Fibroblast of gingiva (primary cell): ENCODE data around the gene YTHDC1.

ENCODE experiments used
- DNase-seq: peaks from one replicate; pipeline ENCODE4 v3.0.0-alpha.2; 2011; ENCODE audit warnings: low read depth

The YTHDC1 gene

DNA sequence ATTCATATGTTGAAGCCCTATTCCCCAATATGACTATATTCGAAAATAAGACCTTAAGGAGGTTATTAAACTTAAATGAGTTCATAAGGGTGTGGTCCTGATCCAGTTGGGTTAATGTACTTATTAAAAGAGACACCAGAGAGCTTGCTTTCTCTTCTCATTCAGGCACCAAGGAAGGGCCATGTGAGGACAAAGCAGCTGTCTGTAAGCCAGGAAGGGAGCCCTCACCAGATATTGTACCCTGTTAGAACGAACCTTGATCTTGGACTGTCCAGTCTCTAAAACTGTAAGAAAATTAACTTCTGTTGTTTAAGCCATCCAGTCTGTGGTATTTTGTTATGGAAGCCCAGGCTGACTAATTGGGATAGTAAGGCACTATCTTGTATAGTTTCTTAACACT lies 9.1 kb upstream of the YTHDC1 start:
- no peak for DNase-seq

DNA sequence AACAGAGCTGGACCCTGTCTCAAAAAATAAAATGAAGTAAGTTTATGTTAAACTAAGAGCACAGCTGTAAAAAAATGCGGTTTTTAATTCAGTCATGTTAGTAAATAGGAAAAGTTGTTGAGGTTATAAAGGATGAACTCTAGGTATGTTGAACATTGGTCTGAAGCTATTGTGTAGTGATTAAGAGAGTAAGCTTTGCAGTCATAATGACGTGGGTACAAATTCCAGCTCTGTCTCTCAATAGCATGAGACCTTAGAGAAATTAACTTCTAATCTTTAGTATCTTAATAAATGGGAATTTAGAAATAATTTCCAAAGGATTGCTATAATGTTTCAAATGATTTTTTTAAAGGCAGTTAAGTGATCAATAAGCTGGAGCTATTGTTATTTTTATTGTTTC lies 2.9 kb upstream of the YTHDC1 start:
- no peak for DNase-seq

DNA sequence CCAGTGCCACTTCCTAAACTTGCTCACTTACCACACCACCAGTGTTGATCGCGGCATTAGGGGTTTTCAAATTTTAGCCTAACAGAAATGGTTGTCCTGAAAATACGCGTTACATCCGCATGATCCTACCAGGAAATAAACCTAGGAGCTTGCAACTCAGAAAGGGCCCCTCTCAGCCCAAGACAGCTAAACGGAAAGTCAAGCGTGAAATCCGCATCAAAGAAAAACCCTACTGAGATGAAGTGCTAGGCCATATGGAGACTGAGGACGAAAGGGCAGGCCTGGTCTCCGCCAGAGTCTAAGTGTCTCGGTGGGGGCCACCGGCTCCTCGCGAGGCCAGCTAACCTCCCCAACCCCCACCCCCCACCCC lies 626 bp downstream of the YTHDC1 start:
- peak; percentile 28 for DNase-seq

DNA sequence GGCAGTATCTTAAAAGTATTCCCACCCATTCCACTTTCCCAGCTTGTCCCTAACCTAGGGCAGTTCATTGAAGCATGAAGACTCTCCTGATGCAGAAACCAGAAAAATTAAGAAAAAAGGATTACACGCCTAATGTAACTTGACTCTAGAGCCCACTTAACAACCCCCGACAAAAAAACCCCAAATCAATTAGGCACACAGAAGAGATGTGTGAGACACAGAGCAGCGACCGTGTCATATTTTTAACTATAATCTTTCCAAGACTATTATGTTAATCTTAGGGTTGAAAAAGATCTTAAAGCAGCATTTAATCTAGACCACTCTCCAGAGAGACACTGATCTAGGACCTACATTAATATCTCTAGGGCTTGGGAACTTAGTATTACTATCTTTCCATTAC lies 1.3 kb downstream of the YTHDC1 start:
- DNase-seq: no peak

DNA sequence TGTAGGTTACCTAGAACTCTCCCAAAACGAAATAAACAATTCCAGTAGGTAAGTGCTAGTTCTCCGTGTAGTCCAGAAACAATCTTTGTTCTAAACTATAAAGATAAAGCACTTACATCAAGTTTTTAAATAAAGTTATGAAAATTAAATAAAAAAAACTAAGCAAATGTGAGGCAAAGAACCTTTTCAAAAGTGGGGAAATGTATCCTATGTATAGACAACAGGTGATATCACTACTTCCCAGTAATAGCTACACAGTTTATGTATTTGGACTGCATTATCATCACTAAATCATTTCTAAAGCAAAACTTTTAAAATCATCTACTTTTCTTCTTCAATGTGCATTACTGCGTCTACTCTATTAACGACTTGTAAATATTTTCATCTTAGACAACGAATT lies 2.0 kb downstream of the YTHDC1 start:
- no peak for DNase-seq

DNA sequence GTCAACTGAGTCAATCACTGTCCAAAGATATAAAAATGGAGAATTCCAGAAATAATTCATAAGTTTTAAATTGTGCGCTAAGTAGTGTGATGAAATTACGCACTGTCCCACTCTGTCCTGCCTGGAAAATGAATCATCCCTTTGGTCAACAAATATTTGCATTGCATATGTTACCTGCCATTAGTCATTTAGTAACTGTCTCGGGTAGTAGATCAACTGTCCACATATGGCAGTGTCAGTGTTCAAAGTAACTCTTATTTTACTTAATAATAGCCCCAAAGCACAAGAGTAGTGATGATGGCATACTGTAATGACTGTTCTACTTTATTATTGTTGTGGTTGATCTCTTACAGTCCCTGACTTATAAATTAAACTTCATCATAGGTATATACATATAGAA lies 3.4 kb downstream of the YTHDC1 start:
- DNase-seq: peak; percentile 1

DNA sequence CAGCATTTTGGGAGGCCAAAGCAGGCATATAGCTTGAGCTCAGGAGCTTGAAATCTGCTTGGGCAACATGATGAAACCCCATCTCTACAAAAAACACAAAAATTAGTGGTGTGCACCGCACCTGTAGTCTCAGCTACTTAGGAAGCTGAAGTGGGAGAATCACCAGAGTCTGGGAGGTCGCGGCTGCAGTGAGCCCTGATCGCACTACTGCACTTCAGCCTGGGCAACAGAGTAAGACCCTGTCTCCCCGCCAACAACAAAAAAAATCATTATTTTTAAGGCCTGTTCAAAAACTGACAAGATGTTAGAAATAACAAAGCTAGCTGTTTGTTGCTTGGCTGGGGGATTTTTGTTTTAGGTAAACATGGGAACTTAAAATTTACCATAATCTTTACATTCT lies 5.1 kb downstream of the YTHDC1 start:
- no peak for DNase-seq

DNA sequence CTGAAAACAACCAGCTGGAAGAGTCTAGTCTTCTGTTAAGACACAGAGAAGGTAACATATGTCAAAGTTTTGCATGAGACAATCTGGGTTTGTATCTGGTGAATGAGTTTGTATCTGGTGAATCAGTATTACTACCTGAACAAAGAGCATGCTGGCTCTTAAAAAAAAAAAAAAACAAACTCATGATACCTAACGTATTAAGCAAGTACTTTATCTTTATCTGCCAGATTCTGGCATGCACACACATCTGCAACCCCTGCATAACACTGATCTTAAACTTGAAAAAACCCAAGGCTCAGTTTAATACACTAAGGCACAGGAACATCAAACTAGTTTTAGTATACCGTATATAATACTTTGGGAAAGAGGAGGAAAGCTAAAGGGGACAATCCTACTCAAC lies 5.8 kb downstream of the YTHDC1 start:
- DNase-seq: no peak

DNA sequence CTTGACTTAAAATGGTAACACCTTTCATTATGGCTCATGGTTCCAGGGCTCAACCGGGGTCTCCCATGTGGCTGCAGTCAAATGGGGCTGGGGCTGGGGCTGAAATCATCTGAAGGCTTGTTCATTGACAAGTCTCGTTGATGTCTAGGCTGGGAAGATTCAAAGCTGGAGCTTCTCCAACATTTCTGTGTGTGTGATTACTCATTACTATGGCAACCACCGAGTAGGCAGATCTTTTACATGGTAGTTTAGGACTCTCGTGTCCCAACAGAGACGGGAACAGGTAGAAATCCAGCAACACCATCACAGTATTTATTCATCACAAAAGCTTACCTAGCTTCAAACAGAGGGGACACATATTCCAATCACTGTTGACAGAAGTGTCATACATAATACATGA lies 7.8 kb downstream of the YTHDC1 start:
- DNase-seq: peak; percentile 63

DNA sequence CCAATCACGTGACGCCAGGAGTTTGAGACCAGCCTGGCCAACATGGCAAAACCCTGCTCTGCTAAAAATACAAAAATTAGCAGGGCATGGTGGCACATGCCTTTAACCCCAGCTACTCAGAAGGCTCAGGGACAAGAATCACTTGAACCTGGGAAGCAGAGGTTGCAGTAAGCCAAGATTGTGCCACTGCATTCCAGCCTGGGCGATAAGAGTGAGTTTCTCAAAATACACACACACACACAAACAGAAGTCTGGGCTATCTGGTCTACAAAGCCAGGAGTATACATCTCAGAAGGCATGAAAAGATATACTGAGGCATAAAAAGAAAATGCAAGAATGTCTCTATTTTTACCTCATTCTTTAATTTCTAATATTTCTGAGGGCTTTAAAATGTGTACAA lies 11.3 kb downstream of the YTHDC1 start:
- no peak for DNase-seq

DNA sequence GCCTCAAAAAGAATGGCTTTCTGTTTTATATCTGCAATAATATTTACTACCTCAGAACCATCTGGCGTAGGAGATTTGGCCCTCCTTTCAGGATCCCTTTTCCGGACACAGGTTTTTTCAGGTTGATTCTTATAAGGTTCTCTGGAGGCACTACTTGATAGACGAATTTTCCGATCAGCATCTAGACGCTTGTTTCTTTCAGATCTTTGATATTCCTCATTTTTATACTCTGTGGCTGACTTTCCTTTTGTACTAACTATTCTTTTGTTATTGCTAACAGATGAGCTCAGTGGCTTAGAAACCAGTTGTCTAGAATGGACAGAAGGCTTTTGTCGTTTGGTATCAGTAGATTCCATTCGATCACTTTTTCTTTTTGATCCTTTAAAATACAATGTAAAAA lies 12.4 kb downstream of the YTHDC1 start:
- no peak for DNase-seq

DNA sequence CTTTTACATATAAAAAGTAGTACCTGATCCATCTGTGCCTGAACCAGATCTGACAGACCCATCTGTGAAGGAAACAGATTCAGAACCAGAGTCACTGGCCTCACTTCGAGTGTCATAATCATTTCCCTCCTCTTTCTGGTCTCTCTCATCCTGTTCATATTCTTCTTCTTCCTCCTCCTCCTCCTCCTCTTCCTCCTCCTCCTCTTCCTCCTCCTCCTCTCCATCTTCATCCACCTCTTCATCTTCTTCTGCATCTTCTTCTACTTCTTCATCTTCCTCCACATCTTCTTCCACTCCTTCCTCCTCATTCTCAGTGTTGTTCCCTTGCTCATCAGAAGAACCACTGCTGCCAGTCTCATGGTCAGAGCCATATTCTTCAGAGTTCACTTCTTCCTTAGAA lies 12.9 kb downstream of the YTHDC1 start:
- DNase-seq: no peak

DNA sequence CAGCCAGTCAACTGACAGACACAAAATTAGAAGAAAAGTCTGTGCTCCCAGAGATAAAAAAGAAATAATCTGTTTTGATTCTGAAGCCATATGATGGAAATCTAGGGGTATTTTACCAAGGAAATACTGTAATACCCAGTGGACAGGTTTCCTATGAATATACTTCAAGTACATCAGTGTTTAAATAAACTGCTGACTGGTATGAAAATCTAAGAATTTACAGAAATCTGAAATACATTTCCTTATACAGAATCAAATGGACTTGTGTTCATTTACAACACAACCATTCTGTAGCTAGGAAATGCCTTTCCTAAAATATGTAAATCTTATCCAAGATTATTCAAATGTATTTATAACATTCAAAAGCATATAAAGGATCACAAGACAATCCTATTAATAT lies 13.4 kb downstream of the YTHDC1 start:
- no peak for DNase-seq

DNA sequence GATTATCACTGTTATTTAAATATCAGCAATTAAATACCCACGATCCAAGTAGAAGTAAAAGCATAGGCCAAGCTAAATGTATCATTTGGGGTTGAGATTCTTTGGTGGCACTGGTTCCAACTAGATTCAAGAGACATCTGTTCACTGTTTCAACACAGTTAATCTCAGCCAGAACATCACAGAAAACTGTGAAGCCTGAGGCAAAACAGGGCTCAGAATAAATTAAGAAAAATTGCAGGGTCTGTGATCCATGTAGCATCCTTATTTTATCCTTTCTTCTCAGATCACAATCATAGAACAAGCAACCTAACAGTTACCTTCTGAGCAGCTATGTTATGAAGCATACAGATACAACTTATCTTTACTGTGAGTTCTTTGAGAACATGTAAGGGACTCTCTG lies 23.7 kb downstream of the YTHDC1 start:
- DNase-seq: peak; percentile 14

DNA sequence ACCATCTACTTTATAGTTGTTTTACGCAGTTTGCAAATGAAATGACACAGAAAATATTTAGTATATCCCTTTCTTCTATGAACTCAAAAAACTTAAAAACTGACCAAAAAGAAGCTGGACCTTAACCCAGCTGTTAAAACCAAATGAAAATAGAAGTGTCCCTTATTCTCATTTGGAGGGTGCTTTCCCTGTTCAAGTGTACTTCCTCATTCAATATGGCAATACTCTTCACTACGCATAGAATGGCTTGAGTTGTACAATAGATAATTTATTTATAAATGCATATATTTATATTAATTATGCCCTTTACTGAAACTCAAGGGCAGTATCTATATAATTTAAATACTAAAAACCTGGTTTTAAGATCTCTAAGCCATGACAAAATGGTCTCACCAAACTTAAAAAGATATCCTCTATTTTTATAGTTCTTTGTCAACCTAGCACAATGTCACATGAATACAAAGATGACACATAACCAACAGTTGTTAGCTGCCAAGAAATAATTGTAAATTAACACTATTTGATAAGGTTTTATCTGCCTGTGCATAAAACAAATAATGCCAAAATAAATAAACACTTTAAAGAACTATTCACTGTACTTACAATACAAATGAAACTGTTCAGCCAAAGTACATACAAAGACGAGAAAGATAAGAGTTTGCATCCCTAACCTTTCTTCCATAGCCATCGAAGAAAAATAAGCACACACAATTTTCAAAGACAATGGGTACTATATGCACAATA lies 25.2 kb downstream of the YTHDC1 start:
- DNase-seq: no peak

DNA sequence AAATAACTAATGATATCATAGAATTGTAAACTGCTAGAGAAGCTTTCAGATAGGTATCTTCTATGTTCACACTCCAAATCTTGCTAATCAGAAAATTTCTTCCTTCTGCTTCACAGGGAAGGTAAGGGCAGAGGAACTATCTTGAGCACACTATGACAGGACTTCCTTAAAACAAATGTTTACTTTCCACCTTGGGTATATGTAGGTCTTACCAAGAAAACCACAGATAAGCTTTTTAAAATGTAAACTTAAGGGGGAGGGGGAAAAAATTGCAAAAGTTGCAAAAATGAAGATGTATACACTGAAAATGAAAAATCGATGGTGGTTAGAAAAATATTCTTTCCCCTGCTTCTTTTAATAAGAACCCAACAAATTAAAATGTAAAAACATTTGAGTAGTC lies 30.9 kb downstream of the YTHDC1 start:
- DNase-seq: no peak

DNA sequence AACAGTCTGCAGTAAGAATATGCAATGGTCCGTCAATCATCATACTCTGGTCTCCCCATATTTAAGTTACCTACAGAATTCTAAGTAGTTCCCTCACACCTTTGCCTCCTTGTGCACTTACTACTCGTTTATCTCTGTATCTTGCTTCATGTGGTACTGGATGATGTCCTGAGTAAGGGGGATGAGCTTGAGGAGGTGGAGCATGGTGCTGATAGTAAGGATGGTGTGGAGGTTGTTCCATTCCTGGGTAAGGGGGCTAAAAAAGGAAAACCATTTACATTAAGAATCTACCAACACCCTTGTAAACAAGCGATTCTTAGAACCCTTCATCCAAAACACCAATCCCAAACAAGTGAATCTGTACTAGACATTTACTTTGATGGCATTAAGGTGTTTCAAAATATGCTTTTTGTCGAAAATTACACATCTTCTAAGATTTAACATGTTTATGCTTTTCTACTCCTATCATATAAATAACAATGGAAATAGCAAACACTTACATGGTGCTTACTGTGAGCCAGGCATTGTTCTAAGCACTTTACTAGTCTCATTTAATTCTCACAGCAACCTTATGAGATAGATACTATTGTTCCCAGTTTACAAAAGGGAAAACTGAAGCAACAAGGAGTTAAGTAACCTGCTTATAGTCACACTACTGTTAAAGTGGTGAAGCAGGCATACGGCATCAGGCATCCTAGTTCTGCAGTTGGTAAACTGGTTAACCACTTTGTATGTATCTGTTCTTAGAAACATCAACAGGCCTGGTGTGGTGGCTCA lies 33.5 kb downstream of the YTHDC1 start:
- no peak for DNase-seq

DNA sequence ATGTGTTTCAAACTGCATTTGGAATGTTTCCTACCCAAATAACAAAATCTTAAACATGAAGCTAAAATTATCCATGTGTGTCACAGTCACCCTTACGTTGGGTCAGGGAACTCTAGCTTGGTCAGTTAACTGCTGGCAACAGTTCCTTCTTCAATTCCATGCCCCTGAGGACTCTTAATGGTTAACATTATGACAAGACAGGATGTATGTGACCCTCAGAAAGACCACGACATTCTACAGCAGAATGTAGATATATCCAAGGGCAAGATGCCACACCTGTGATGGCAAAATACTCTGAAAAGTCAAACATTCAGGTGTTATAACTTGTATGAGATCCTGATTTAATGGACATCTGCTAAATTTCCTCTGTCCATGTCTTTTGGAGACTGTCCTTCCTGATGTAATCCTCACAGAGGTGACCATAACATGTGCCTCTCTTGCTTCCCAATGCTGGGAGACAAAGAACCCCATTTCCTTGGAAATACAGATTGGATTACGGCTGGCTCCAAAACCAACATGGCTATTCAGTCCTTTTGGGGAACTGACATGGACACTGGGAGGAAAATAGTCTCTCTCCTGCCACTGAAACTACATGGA lies 39.1 kb downstream of the YTHDC1 start:
- no peak for DNase-seq

DNA sequence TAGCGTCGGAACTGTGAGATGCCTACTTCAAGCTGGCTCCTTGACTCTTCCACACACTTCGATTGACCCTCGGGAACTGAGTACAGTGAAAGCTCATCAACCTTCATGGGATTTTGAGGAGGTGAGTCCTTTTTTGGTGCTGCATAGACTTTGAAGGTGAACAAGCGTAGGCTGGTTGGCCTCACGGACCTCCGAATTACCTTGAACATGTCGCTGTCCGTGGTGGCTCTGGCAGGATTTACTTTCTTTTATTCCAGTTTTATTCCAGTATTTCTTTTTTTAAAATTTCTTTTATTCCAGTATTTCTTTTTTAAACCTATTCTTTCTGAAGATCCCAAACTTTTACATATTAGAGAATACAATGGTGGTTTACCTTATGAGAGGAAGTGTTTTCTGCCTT lies 45.2 kb downstream of the YTHDC1 start:
- no peak for DNase-seq

DNA sequence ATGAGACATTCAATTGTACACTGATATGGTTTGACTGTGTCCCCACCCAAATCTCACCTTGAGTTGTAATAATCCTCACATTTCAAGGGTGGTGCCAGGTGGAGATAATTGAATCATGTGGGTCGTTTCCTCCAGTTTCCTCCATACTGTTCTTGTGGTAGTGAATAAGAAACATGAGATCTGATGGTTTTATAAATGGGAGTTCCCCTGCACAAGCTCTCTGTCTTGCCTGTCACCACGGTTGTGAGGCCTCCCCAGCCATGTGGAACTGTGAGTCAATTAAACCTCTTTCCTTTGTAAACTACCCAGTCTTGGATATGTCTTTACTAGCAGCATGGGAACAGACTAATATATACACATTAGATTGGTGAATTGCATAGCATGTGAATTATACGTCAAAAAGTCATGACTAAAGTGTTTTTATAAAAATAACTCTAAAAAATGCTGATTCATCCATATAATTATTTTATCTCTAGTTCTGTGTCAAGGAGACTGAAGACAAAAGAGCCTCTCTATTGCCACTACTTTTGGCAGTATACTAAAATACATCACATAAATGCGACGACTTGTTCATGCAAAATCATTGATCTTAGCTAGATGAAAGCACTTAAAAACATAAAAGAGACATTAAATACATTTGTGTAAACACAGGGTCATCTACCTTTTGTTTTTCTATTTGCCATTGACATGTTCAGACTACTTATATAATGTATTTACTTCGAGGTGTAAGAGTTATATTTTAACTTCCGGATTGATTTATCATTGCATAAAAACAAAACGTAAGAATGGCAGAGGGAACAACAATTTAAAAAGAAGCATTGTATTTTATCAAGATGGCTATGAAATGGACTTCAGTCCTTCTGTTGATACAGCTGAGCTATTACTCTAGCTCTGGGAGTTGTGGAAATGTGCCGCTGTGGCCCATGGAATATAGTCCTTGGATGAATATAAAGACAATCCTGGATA lies 50.1 kb downstream of the YTHDC1 start:
- DNase-seq: no peak

DNA sequence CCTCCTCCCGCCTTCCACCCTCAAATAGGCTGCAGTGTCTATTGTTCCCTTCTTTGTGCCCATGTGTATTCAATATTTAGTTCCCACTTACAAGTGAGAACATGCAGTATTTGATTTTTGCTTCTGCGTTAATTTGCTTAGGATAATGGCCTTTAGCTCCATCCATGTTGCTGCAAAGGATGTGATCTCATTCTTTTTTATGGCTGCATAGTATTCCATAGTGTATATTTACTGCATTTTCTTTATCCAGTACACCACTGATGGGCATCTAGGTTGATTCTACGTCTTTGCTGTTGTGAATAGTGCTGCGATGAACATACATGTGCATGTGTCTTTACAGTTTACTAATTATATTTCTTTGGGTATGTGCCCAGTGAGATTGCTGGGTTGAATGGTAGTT lies 52.8 kb downstream of the YTHDC1 start:
- DNase-seq: no peak

DNA sequence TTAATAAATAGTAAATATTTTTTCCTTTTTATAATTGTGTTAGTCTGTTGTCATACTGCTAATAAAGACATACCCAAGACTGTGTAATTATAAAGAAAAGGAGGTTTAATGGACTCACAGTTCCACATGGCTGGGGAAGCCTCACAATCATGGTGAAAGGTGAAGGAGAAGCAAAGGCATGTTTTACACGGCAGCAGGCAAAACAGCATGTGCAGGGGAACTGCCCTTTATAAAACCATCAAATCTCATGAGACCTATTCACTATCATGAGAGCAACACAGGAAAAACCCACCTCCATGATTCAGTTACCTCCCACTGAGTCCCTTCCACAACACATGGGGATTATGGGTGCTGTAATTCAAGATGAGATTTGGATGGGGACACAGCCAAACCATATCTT lies 58.6 kb downstream of the YTHDC1 start:
- no peak for DNase-seq
